ENCODE data around the gene UNC13A.
"Not testable (repeated sequence)": the region's sequence is repeated elsewhere in the genome, so short reads cannot be mapped to it uniquely, and the experiment has no call there.

UNC13A gene

DNA sequence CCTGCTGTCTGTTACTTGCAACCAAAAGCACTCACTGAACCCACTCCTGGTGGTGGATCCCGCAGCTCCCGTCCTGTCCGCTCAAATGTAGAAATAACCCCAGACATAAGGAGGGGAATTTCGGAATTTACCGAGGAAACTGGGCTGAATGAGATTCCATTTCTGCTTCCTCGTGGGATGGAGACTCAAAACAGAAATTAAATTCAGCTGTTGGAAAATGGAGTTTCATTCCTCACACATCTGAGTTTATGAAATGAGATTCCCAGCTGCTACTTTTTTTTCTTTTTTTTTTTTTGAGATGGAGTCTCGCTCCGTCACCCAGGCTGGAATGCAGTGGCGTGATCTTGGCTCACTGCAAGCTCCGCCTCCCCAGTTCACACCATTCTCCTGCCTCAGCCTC, 88.4 kb downstream of the UNC13A start:
- no peak for DNase-seq

DNA sequence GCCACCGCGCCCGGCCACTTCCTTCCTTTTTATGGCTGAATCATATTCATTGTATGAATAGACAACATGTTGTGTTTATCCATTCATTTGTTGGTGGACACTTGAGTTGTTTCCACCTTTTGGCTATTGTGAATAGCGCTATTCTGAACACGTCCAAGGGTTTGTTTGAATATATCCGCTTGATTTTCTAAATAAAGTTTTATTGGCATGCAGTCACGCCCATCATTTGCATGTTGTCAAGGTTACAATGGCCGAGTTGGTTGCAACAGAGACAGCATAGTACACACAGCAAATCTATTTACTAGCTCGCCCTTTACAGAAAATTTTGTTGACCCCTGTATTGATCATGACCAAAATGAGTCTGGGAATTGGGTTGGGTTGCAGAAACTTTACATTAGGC, 89.2 kb downstream of the UNC13A start:
- DNase-seq = no peak

GRCh38 chr19:17598063-17598462, 90.1 kb downstream of the UNC13A start:
- DNase-seq = not testable (repeated sequence)

- not testable (repeated sequence) for DNase-seq
Observed at GRCh38 chr19:17594296-17594695, 93.9 kb downstream of the UNC13A start.

- no peak for DNase-seq
Observed at GRCh38 chr19:17590866-17591265, 97.3 kb downstream of the UNC13A start.

DNA sequence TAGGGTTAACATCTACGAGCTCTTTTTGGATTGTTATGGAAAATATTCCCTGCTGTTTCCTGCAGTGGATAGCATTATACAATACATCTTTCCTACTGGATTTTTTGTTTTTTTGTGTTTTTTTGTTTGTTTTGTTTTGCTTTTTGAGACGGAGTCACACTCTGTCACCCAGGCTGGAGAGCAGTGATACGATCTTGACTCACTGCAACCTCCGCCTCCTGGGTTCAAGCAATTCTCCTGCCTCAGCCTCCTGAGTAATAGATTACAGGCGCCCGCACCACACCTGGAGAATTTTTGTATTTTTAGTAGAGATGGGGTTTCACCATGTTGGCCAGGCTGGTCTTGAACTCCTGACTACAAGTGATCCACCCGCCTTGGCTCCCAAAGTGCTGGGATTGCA, 102.8 kb downstream of the UNC13A start:
- not testable (repeated sequence) for DNase-seq

- DNase-seq = no peak
Observed at GRCh38 chr19:17584132-17584531, 104.0 kb downstream of the UNC13A start.

DNA sequence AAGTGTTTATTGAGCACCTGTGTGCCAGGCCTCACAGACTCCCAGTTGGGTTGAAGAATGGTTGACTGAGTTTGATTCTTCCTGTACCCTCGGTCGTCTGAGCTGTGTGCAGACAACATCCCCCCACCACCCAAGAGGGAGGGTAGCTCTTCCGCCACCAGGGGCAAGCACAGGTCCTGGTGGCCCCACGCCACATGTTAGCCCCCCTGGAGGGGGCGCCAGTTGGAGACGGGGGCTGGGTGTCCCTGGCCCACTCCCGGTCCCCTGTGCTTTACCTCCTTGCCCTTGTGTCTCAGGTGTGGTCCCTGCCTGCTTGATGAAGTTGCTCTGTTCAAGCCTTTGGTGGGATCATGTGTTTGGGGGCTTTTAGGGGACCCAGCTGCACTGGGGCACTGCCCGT, 105.5 kb downstream of the UNC13A start:
- no peak for DNase-seq

DNA sequence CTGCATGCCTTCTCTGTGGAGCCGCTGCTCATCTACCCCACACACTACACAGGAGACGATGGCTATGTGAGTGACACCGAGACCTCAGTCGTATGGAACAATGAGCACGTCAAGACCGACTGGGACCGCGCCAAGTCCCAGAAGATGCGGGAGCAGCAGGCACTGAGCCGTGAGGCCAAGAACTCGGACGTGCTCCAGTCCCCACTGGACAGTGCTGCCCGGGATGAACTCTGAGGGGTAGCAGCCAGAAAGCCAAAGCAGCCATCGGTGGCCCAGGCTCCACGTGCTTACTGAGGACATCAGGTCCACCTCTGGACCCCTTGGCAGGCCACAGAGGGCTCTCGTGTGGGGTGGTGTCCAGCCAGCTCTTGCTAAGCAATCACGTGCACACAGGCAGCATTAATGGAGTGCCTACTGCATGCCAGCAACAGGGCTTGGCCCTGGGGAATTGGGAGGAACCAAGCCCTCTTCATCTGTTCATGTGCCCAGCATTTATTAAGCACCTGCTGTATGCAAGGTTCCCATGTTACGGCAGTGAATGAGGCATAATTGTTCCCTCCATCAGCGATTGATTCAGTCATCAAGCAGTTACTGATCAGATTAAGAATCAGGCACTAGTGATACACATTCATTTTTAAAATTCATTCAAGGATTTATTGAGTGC, 106.8 kb downstream of the UNC13A start:
- no peak for DNase-seq

DNA sequence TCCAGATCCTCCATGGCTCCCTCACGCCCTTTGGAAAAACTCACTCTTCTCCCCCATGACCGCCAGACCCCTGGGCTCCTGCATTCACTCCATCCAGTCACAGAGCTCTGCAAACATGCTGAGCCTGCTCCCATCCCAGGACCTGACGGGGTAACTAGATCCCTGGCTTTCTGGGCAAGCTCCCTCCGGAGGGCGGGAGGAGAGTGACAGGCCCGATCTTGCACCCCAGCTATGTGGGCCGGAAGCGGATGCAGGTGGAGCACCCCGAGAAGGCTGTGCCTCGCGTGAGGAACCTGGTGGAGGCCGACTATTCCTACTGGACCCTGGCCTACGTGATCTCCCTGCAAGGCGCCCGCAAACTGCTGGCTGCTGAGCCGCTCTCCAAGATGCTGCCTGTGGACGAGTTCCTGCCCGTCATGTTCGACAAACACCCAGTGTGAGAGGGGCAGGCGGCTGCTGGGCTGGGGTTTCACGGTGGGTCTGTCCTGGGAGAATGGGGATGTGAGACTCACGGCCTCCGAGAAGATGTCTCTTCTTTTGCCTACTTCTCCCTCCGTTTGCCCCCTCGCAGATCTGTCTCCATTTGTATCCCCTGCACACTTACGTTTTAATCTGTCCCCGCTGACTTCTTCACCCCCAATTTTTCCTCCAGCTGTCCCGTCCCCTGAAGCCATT, 107.5 kb downstream of the UNC13A start:
- DNase-seq = no peak

DNA sequence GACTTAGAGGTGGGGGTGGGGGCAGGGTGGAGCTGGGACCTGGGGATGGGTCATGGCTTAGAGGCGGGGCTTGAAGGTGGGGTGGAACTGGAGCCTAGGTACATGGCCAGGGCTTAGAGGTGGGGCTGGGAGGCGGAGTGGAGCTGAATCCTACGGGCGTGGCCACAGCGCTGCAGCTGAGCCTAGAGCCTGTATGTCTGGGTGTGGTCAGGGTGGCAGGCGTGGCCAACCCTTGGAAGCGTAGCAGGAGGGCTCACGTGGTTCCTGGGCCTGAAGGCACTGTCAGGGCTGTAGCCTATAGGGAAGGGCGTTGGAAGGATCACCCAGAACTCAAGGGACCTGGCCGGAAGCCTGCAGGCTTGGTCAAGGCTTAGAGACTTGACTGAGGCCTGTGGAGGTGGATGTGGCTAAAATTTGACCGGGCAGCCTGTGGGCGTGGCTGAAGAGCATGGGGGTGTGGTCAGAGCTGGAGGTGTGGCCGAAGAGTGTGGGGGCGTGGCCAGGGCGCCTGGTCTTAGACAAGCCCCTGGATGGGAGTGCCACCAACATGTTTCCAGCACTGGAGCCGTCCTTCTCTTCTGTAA, 108.4 kb downstream of the UNC13A start:
- DNase-seq = peak; percentile 33

DNA sequence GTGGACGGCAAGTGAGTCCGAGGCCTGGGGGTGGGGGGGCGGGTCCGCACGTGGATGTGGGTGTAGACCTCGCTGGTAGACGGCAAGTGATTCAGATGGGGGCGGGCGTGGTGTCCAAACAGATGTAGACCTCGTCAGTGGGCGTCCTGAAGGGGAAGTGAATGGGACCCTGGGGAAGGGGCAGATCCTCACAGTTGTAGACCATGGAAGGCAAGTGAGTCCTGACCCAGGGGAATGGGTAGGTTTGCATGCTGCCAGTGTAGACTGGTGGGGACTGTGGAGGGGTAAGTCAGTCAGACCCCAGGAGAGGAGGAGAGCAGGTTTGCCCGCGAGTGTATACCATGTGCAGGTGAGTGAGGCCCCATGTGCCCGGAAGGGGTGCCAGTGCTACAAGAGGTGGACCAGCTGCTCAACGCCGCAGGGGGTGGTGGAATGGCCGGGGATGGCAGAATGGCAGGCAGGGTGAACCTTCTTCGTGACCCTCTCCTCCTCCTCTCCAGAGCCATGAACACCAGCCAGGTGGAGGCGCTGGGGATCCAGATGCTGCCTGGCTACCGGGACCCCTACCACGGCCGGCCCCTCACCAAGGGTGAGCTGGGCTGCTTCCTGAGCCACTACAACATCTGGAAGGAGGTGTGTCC, 110.6 kb downstream of the UNC13A start:
- no peak for DNase-seq

DNA sequence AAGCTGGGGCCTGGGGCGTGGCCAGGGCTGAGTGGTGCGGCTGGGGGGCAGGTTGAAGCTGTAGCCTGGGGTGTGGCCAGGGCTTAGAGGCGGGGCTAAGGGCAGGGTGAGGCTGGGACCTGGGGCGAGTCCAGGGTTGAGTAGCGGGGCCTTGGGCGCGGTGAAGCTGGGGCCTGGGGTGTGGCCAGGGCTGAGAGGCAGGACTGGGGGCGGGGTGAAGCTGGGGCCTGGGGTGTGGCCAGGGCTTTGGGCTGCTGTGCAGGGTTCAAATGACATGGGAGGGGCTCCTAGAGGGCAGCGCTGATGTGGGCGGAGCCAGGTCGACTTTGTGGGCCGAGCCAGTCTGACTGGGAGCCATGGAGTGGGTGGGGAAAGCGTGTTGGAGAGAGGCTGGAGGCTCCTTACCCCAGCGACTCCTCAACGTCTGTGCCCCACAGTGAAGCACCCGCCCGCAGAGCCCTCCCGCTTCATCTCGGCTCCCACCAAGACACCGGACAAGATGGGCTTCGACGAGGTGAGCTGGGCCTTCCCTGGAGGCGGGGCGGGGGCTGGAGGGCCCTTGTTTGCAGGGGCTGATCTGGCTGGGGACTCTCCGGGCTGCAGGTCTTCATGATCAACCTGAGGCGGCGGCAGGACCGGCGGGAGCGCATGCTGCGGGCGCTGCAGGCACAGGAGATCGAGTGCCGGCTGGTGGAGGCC, 111.2 kb downstream of the UNC13A start:
- no peak for DNase-seq

DNA sequence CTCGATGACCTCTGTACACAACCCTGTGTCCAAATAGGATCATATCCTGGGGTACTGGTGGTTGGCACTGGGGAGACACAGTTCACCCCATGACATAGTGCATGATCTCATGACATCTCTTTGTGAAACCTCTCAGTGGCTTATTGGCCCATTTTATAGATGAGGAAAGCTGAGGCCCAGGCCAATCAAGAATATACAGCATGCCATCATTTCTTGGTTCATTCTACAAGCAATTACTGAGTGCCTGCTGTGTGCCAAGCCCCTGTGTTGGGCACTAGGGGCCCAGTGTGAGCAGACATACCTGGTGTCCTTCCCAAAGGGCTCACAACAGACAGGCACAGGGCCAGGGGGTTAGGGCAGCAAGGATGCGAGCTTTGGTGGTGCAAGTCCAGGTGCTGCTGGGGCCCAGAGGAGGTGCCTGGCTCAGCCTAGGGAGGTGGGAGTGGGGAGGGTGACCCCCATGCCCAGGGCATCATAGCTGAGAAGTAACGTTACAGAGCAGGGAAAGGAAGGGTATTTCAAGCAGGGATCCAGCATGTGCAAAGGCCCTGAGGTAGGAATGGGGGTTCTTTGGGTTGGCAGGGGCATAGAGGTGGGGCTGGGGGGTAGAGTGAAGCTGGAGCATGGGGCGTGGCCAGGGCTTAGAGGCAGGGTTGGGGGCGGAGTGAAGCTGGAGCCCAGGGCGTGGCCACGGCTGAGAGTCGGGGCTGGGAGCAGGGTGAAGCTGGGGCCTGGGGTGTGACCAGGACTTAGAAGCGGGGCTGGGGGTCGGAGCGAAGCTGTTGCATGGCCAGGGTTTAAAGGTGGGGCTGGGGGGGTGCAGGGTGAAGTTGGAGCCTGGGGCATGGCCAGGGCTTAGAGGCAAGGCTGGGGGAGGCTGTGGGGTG, 112.0 kb downstream of the UNC13A start:
- DNase-seq = no peak

GRCh38 chr19:17572638-17573037, 115.5 kb downstream of the UNC13A start:
- DNase-seq = no peak

- DNase-seq = no peak
Observed at GRCh38 chr19:17570791-17571190, 117.4 kb downstream of the UNC13A start.

DNA sequence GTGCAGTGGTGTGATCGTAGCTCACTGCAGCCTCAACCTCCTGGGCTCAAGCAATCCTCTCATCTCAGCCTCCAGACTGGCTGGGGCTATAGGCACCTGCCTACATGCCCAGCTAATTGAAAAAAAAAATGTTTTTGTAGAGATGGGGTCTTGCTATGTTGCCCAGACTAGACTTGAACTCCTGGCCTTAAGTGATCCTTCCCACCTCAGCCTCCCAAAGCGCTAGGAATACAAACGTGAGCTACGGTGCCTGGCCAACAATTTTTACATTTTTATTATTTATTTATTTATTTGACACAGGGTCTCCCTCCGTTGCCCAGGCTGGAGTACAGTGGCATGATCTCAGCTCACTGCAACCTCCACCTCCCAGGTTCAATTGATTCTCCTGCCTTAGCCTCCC, 117.9 kb downstream of the UNC13A start:
- DNase-seq = not testable (repeated sequence)

GRCh38 chr19:17567940-17568339, 120.2 kb downstream of the UNC13A start:
- DNase-seq = no peak

DNA sequence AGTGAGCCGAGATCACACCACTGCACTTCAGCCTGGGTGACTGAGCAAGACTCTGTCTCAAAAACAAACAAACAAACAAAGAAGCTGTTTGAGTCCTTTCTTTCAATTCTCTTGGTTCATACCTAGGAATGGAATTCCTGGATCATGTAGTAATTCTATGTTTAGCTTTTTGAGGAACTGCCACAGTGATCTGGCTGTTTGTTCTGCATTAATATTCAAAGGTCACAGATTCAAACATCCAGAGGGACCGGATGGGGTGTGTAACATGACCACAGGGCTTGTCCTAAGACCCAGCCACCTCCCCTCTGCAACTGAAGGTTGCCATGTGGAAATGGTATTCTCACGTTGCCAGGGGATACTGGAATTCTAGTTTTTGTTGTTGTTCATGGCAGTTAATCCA, 122.5 kb downstream of the UNC13A start:
- DNase-seq = no peak

- no peak for DNase-seq
Observed at GRCh38 chr19:17564781-17565180, 123.4 kb downstream of the UNC13A start.

DNA sequence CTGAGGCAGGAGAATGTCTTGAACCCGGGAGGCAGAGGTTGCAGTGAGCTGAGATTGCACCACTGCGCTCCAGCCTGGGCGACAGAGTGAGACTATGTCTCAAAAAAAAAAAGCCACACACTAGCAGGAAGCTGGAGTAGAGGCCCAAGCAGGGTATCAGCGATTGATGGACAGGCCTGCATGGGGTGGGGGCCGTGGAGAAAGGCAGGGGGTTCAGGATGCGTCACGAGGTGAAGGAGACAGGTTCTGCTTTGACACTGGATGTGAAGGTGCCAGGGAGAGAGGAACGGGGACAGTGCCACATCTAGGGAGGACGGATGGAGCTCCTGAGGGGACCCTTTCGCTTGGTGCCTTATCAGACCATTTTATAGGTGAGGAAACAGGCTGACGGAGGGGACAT, 125.6 kb downstream of the UNC13A start:
- no peak for DNase-seq

DNA sequence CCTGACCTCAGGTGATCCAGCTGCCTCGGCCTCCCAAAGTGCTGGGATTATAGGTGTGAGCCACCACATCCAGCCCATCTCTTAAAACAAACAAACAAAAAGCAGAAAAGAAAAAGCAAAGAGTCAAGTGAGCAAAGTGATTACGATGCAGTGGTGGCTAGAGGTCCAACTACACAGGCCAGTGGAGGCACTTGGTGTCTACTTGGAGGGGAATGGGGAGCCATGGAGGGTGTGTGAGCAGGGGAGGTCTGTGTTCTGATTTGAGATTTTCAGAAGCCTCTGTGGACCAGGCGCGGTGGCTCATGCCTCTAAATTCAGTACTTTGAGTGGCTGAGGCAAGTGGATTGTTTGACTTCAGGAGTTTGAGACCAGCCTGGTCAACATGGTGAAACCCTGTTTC, 126.1 kb downstream of the UNC13A start:
- DNase-seq = no peak

All from DMS153 (cell line).